ENCODE measurements around the gene CDKN1C.

The CDKN1C gene

DNA sequence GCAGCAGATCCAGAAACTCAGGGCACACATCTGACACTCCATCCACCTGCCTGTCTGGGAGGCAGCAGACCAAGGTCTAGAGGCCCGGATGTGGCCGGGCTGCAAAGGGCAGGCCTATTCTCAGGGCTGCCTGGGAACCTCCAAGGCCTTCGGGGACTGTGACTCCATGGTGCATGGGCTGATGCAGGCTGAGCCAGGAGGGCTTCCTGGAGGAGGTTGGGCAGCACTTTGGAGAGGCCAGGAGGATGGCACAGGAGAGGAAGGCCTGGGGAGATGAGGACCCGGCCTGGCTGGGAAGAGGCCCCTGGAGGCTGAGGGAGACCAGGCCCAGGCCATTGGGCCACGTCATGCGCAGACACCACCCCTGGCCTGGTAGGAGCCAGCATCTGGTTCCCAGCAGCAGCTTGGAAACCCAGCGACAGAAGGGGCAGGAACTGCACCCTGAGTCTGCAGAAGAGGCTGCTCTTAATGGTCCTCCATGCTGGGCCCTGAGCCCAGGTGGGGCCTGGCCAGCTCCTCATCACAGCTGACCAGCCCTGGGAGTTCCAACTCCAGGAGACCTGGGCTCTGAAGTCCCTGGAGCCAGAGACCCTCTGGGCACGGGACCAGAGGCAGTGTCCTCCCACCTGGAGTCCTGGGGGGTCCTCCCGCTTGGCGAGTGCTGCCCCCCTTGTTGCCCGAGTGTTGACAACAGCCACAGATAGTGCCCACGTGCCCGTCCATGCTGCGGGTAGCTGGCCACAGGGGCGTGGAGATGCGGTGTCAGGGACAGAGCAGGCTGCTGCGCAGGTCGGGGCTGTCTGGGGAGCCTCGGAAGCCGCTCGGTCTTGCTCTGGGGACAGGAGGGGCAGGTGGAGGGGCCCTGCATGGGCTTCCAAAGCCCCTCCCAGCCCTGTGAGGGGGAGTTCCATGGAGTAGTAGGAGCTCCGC is 38.1 kb upstream of the CDKN1C start:
- DNase-seq (ENCODE audit: low read depth, low spot score): no peak

DNA sequence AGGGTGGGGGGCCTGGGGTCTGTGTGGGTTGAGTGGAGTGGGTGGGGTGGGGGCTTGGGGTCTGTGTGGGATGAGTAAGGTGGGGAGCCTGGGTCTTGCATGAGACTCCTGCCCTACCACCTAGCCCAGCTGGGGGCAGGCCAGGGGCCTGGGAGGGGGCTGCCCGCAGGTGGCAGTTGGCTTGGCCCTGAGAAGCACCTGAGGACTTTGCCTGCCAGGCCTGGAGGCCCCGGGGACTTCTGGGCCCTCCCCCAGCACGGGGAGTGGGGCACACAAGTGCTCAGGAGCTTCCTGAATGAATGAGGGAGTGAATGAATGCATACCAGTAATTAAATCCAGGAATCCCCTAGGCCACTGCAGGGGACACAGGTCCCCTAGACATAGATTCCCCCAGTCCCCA is 37.1 kb upstream of the CDKN1C start:
- DNase-seq (ENCODE audit: low read depth, low spot score): no peak

DNA sequence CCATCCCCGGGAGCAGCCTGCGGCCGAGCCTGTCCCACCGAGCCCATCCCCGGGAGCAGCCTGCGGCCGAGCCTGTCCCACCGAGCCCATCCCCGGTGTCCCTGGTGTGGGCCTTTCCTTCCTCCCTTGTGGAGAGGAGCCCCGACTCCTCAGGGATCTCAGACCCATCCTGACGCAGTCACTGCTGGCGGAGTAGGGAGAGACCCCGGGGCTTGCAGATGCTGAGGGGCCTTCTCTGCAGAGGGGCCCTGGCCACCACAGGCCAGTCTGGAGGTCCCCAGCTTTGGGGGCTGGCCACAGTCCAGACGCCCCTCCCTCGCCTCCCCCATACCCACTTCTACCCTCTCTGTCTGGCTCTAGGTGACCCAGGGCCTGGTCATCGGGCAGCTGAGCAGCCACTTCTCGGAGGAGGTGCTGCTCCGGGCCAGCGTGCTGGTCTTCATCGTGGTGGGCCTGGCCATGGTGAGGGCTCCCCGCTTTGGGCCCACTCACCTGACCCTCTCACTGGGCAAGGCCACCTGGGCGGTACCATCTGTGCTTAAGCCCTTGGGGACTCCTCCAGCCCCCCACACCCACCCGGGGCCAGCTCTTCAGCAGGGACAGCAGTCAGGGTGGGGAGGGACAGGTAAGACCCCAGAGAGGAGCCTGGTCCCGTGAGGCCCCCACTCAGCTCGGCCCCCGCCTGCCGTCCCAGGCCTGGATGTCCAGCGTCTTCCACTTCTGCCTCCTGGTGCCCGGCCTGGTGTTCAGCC is 36.3 kb upstream of the CDKN1C start:
- DNase-seq (ENCODE audit: low read depth, low spot score): no peak

- no peak for DNase-seq (ENCODE audit: low read depth, low spot score)
Observed at GRCh38 chr11:2921261-2921660, 35.7 kb upstream of the CDKN1C start.

- no peak for DNase-seq (ENCODE audit: low read depth, low spot score)
Observed at GRCh38 chr11:2920343-2920742, 34.8 kb upstream of the CDKN1C start.

DNA sequence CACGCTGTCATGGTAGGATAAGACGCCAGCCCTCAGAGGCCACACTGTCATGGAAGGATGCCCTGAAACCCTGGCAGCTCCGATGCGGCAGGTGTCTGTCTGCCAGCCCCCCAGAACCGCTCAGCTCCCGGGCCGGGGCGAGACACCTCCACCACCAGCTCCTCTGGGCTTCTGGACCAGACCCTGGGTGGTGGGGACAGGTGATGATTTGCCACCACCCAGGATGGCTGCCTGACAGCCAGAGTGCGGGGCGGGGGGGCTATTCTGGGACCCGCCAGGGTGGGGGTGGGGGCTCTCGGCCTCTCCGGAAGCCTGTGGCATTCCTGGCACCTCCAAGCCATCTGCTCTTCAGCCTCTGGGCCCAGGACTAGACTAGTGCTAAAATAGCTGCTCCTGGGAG is 34.3 kb upstream of the CDKN1C start:
- no peak for DNase-seq (ENCODE audit: low read depth, low spot score)

GRCh38 chr11:2919188-2919587 is 33.6 kb upstream of the CDKN1C start:
- no peak for DNase-seq (ENCODE audit: low read depth, low spot score)

DNA sequence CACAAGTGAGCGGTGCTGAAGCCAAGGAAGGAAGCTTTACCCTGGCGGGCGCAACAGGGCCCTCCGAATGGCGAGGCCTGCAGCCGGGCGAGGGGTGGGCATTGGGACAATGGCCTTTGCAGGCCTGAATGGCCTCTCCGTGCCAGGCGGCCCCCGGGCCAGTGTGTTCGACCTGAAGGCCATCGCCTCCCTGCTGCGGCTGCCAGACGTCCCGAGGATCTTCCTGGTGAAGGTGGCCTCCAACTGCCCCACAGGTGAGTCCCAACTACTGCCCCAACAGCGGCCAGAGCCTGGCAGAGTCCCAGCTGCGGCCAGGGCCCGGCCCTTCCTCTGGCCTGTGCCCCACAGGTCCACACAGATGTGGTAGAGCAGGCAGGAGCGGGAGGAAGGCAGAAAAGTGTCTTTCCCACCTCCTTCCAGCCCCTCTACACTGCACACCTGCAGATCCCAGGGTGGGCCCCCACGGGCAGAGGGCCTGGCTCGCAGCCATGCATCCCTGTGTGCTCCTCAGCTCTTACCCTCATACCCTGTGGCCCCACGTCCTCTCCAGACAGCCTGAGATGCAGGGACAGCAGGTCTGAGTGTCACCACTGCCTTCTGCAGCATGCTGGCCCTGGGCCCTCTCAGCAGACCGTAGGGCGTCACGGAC is 32.4 kb upstream of the CDKN1C start:
- DNase-seq (ENCODE audit: low read depth, low spot score): no peak

DNA sequence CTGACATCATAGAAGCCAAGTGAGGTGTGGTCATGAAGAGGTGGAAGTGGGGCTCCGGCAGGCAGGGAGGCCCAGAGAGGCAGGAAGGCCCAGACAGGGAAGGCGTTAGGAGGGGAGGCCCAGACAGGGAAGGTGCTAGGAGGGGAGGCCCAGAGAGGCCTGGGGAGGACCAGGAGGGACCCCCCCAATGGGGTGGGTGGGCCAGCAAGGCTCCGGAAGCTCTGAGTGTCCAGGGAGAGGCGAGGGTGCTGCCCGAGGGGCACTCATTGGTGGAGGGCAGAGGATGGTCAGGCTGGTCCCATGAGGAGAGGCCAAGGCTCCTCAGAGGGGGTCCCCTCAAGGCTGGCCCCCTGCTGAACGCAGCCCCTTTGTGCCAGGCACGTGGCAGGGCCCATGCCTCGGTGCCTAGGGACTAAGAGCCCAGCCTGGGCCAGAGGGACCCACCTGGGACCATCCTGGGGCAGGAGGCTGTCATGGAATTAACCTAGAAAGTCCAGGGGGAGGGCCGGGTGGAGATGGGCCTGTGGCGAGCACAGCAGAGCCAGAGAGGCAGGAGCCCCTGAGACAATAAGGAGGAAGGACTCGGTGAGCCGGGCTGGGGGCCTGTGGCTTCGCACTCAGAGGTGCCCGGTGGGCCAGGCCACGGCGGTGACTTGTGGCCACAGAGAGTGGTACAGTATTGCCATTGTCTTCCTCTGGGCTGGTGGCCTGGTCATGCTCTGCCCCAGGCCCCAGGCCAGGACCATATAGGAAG is 31.5 kb upstream of the CDKN1C start:
- no peak for DNase-seq (ENCODE audit: low read depth, low spot score)

DNA sequence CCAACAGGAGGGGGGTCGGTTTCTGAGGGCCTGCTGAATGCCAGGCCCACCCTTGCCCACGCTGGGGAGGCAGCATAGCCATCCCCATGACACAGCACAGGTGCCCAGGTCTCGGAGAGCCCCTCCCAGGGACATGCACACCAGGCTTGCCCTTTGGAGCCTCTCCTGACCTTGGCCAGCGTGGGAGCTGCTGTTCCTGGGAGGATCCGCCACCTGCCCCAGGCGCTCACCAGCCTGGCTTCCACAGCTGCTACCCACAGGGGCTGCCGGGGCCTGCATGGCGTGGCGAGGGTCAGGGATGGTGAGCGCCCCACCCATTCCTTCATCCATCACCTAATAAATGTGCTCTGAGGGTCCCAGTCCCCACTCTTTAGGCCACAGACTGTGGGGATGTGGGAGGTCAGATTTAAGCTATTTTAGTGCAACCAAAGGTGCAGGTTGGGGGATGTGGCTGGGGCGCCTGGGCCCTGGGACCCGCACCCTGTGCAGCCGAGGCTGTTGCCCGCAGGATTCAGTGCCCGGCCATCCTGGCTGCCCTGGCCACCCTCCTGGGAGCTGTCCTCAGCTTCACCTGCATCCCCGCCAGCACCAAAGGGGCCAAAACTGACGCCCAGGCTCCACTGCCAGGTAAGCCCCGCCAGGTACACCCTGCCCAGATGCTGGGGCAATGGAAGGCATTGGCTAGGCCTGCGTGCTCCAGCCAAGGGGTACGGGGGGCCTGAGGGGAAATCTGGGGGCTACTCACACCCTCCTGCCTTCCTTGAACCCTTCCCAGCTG is 30.7 kb upstream of the CDKN1C start:
- DNase-seq (ENCODE audit: low read depth, low spot score): no peak

DNA sequence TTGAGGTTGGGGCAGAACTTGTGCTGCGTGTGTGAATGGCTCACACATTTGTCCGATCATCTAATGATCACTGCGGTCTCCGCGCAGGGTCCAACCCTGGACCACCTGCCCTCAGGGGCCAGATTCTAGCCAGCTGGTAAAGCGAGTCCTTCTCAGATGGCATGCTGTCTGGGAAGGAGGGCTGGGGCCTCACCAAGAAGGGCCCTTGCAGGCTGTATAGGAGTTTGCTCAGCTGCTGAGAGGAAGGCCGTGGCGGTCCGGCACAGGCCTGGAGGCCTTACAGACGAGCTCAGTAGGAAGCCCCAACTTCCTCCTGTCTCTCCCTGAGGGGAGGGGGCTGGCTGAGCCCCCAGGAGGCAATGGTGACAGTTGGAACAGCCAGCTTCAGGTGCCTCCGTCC is 29.9 kb upstream of the CDKN1C start:
- no peak for DNase-seq (ENCODE audit: low read depth, low spot score)

GRCh38 chr11:2914455-2915195 is 29.1 kb upstream of the CDKN1C start:
- DNase-seq (ENCODE audit: low read depth, low spot score): no peak

DNA sequence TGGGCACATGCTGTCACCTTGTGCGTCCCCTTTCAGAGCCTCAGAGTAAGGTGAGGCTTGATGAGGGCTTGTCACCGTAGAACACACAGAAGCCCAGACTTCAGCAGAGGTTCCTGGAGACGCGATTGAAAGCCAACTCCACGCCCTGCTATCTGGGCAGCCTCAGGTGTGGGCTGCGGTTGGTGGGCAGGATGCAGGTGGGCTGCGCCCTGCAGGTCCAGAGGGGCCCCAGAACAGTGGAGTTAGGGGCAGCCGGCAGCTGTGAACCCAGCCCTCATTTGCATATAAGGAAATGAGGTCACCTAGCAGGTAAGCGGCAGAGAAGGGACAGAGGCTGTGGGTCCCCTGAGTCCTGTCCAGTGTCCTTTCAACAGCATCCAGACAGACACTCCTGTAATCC is 28.2 kb upstream of the CDKN1C start:
- DNase-seq (ENCODE audit: low read depth, low spot score): no peak

GRCh38 chr11:2913019-2913431 is 27.4 kb upstream of the CDKN1C start:
- DNase-seq (ENCODE audit: low read depth, low spot score): no peak

DNA sequence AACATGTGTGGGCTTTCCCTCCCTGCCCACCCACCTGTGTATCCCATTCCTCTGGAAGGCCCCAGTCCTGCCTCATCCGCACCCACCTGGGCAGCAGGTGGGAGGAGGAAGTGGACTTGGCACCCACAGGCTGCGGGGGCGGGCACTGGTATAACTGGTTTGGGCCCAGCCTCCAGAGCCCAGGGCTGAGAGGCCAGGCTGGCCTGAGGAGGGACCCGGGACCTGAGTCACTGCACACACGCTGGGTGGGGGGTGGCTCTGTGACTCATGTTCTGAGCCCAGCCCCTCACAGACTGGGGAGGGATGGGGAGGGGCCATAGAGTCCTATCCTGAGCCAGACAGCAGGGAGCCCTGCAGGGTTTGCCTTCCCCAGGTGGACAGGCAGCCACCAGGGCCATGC is 26.9 kb upstream of the CDKN1C start:
- no peak for DNase-seq (ENCODE audit: low read depth, low spot score)

DNA sequence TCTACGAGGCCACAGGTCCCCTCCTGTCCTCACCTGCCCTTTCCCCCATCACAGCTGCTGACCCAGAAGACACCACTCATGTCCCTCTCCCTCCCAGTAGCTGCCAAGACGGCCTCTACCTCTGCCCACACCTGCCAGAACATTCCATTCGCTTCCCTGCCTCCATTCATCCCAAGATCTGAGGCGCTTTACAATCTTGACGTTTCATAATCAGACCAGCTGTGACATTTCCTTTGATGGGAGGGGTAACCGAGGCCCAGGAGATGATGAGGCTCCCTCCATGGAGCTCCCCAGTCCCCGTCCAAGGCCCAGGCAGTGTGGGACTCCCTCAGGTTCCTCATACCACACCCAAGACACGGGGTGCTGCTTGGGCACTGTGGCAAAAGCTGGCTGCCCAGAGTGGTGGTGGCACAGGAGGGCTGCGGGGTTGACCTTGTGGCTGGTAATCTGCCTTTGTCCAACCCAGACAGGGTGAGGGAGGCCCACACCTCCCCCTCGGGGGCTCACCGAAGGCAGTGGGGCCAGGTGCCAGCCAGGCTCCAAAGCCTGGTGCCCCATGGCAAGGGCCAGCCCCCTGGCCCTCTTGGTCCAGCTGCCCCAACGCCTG is 26.3 kb upstream of the CDKN1C start:
- no peak for DNase-seq (ENCODE audit: low read depth, low spot score)

GRCh38 chr11:2911088-2911784 is 25.7 kb upstream of the CDKN1C start:
- DNase-seq (ENCODE audit: low read depth, low spot score): no peak

DNA sequence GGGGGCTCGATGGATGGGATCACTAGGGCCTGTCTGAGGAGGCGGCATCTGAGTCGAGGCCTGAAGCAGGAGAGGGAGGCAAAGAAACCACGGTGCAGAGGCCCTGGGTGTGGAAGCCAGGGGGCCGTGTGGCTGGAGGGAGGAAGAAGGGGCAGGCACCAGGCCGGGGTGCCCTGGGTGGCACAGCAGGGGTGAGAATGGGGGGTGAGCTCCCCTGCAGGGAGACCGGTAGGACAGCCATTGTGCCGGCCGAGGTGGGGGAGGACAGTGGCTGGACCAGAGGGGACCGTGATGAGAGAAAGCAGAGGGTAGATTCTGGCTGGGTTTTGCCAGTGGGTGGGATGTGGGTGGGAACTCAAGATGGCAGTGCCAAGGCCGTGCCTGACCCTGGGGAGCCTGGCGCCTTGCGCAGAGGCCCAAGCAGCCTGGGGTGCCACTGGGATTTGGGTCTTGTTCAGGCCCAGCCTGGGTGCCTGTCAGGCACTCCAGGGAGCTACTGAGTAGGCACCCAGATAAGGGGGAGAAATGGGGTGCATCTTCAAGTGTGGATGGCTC is 24.9 kb upstream of the CDKN1C start:
- DNase-seq (ENCODE audit: low read depth, low spot score): no peak
